Measurements from ENCODE around the gene SPTBN1. TPM values are rescaled to one million over a fixed set of nuclear protein-coding genes. Genes with fewer than 3 reads are reported as not detected.

Gene SPTBN1
- total and polyA plus RNA-seq, 2 of the 13 experiments (the other 11 are each of a cell fraction or from before 2014, with no cell fraction given), result 123 to 299 TPM

GRCh38 chr2:54618646-54619565 is 162.8 kb downstream of the SPTBN1 start (continued):
- TF ChIP-seq YY1 (IDR thresholded peaks at IDR 0.05; ENCODE audit: insufficient read depth, insufficient replicate concordance, low read depth, low read length) (no peak), KDM4B (CRISPR knock-in tag; IDR thresholded peaks at IDR 0.05) (no peak; the same call in 1 of the 2 replicates), HNF4A (CRISPR knock-in tag; IDR thresholded peaks at IDR 0.05) (peak; percentile 87), ZBTB34 (CRISPR knock-in tag; IDR thresholded peaks at IDR 0.05) (no peak), ZNF616 (CRISPR knock-in tag; IDR thresholded peaks at IDR 0.05; ENCODE audit: low read depth) (no peak), ATM (IDR thresholded peaks at IDR 0.05; ENCODE audit: borderline replicate concordance) (no peak), KLF12 (CRISPR knock-in tag; IDR thresholded peaks at IDR 0.05; ENCODE audit: borderline replicate concordance) (no peak), ZFP90 (CRISPR knock-in tag; IDR thresholded peaks at IDR 0.05; ENCODE audit: borderline replicate concordance) (peak; percentile 68; the same call in 1 of the 2 replicates), ELF1 (CRISPR knock-in tag; IDR thresholded peaks at IDR 0.05) (peak; percentile 58; the same call in 1 of the 2 replicates), ZBTB3 (CRISPR knock-in tag; IDR thresholded peaks at IDR 0.05; ENCODE audit: borderline replicate concordance, low read depth) (no peak), MED1 (CRISPR knock-in tag; IDR thresholded peaks at IDR 0.05) (peak; percentile 95), ZNF781 (CRISPR knock-in tag; IDR thresholded peaks at IDR 0.05; ENCODE audit: borderline replicate concordance, not compliant biosample characterization) (no peak), CBX5 (CRISPR knock-in tag; IDR thresholded peaks at IDR 0.05; ENCODE audit: borderline replicate concordance) (no peak), BRF2 (CRISPR knock-in tag; IDR thresholded peaks at IDR 0.05) (no peak), SIX4 (CRISPR knock-in tag; IDR thresholded peaks at IDR 0.05) (no peak), NFIC (IDR thresholded peaks at IDR 0.05; ENCODE audit: low read length) (peak; percentile 90; the same call in 1 of the 2 replicates), MED8 (CRISPR knock-in tag; IDR thresholded peaks at IDR 0.05; ENCODE audit: insufficient replicate concordance) (no peak), ZFY (CRISPR knock-in tag; IDR thresholded peaks at IDR 0.05) (no peak), PCBP2 (optimal IDR thresholded peaks at IDR 0.05; ENCODE audit: low read depth, low read length, poor library complexity, severe bottlenecking) (no peak), PATZ1 (CRISPR knock-in tag; IDR thresholded peaks at IDR 0.05) (no peak), MLLT10 (CRISPR knock-in tag; IDR thresholded peaks at IDR 0.05) (no peak), CREB1 (IDR thresholded peaks at IDR 0.05) (no peak), CREB1 (CRISPR knock-in tag; IDR thresholded peaks at IDR 0.05) (no peak), CCDC6 (CRISPR knock-in tag; IDR thresholded peaks at IDR 0.05) (no peak), ETS1 (CRISPR knock-in tag; IDR thresholded peaks at IDR 0.05) (no peak), GATAD2A (CRISPR knock-in tag; IDR thresholded peaks at IDR 0.05) (peak; percentile 89)
